Lower leg skin (tissue), 4 donors: ENCODE data around the gene COX4I1. TPM values are rescaled to one million over a fixed set of nuclear protein-coding genes. Genes with fewer than 3 reads are reported as not detected.
"Not testable (repeated sequence)": the region's sequence is repeated elsewhere in the genome, so short reads cannot be mapped to it uniquely, and the experiment has no call there.

Experiments
- DNase-seq, 2 donors: peaks; one replicate each; pipeline ENCODE4 v3.0.0-alpha.2; 2019; ENCODE audit warnings: low spot score in 2 of 2
- H3K4me3 ChIP-seq: fragments of 200-600 bp; sonication (generic); 2 replicates; pipeline ENCODE4 v1.5.1; 2017; ENCODE audit warnings: mild to moderate bottlenecking, low read depth; ENCODE audit not compliant: poor library complexity, severe bottlenecking
- CTCF ChIP-seq, 3 donors: fragments of 450-650 bp; IDR thresholded peaks; one replicate each; pipeline ENCODE4 v1.5.1; 2016; ENCODE audit warnings: antibody characterized with exemption in 3 of 3, mild to moderate bottlenecking in 3 of 3, moderate library complexity in 2 of 3
- POLR2A ChIP-seq, 2 donors: fragments of 450-650 bp; IDR thresholded peaks; one replicate each; pipeline ENCODE4 v1.6.1; 2016 to 2017; ENCODE audit warnings: antibody characterized with exemption in 2 of 2, mild to moderate bottlenecking in 1 of 2, moderate library complexity in 1 of 2
- WGBS, 2 donors: methylation state at CpG; one replicate each; pipeline ENCODE4 v1.1.5; 2018; 5-methylcytosine and 5-hydroxymethylcytosine counted together
- intact Hi-C: fragments of 100-400 bp; cut with DNase I; formaldehyde crosslinking; loops from one replicate; pipeline ENCODE4 v1.15.0; 2023; ENCODE audit warnings: low total_unique reads
- total RNA-seq, 4 donors: library from RNA; depleted of rRNA; stranded (reverse); fragments of >200 nt; gene quantifications; one replicate each; pipeline ENCODE4 v1.1.0, GENCODE V29; 2016

COX4I1 gene
- total RNA-seq, 4 donors from 2014 or later = 411 to 675 (median 548) TPM

- 91 to 92% methylated on average over 14 of the region's 14 CpGs for WGBS, 2 donors
- intact Hi-C loops = no loop called here
- H3K4me3 ChIP-seq = no peak overlapping the region
- TF ChIP-seq CTCF (IDR thresholded peaks at IDR 0.05) = no peak
- DNase-seq = no peak
Observed at GRCh38 chr16:85816159-85816558, 16.7 kb downstream of the COX4I1 start.

GRCh38 chr16:85817195-85817594 lies 17.7 kb downstream of the COX4I1 start:
- DNase-seq, intact Hi-C loops, H3K4me3 ChIP-seq: not testable (repeated sequence)
- WGBS, 2 donors = 88 to 90% methylated on average over 6 of the region's 6 CpGs

GRCh38 chr16:85819245-85819644 lies 19.8 kb downstream of the COX4I1 start:
- DNase-seq = peak; percentile 69 to 95
- no peak overlapping the region for H3K4me3 ChIP-seq
- intact Hi-C loops = no loop called here
- TF ChIP-seq POLR2A (IDR thresholded peaks at IDR 0.05) (no peak), CTCF (IDR thresholded peaks at IDR 0.05) (no peak)
- WGBS, 2 donors = 1 to 3% methylated on average over 10 of the region's 10 CpGs

GRCh38 chr16:85819771-85820170 lies 20.3 kb downstream of the COX4I1 start:
- TF ChIP-seq POLR2A (IDR thresholded peaks at IDR 0.05) (no peak), CTCF (IDR thresholded peaks at IDR 0.05) (no peak)
- H3K4me3 ChIP-seq = no peak overlapping the region
- intact Hi-C loops = loop anchor here (2.0 kb wide), 1 partner anchor 197 kb away; no protein-coding TSS in a partner anchor
- DNase-seq = no peak
- whole genome bisulfite sequencing, 2 donors = 18 to 28% methylated on average over 6 of the region's 6 CpGs

- no peak for TF ChIP-seq POLR2A (IDR thresholded peaks at IDR 0.05)
- no peak for TF ChIP-seq CTCF (IDR thresholded peaks at IDR 0.05)
- intact Hi-C loops = loop anchor here (2.0 kb wide), 1 partner anchor 196 kb away; no protein-coding TSS in a partner anchor
- no peak for DNase-seq
- 59% methylated on average over 22 of the region's 22 CpGs for WGBS, 2 donors
- H3K4me3 ChIP-seq = no peak overlapping the region
Observed at GRCh38 chr16:85820604-85821372, 21.3 kb downstream of the COX4I1 start.

- H3K4me3 ChIP-seq = no peak overlapping the region
- TF ChIP-seq CTCF (IDR thresholded peaks at IDR 0.05) = peak in 1 of 3 donors; percentile 77
- no peak for TF ChIP-seq POLR2A (IDR thresholded peaks at IDR 0.05)
- intact Hi-C loops = loop anchor here (2.0 kb wide), 1 partner anchor 195 kb away; no protein-coding TSS in a partner anchor
- DNase-seq = peak; percentile 64 to 95
- 12 to 20% methylated on average over 15 to 27 of the region's 27 CpGs for WGBS, 2 donors
Observed at GRCh38 chr16:85821390-85822135, 22.1 kb downstream of the COX4I1 start.
